Measurements from ENCODE around the gene FRS3. TPM values are rescaled to one million over a fixed set of nuclear protein-coding genes. Genes with fewer than 3 reads are reported as not detected.

Gene FRS3
- total and polyA plus RNA-seq, 2 of the 8 experiments (the other 6 are each of a cell fraction or from before 2014, with no cell fraction given) = 3.4 to 4.4 TPM

DNA sequence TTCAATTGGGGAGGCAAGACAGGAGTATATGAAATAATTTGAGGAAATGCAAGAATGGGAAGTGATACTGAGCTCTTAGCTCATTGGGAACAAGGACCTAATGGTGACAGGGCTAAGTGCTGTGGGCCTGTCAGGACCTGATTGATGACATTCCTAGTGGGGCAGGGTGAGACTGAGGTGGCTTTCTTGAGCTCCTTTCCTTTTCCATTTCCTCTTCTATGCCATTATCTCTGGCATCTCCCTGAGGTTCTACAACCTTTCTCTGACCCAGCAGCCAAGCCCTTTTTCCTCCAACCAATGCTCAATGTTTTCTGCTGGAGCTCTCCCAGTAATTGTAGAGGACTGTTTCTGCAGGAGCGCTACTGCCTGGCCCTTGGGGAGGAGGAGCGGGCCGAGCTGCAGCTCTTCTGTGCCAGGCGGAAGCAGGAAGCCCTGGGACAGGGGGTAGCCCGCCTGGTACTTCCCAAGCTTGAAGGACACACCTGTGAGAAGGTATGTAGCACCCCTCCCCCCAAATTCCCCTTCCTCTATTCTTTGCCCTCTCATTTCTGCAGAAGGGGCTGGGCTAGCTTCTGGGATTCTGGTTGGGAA, 5.0 kb upstream of the FRS3 start:
- Histone ChIP-seq H3K36me3 (ENCODE audit: control insufficient read depth in 2 of 4, insufficient read depth in 4 of 4, low read length in 3 of 4) (peaks cover 3 to 9% (median 8%) of the 10 kb centered on the region in 4 experiments; a peak in 7 of 8 replicates), H3K23me2 (ENCODE audit: low read depth, low read length) (peaks cover 16% of the 10 kb centered on the region), H2AFZ (ENCODE audit: low read length) (no peak overlapping the region), H3K4ac (replicated peaks; ENCODE audit: insufficient read length, low read depth, low read length) (no peak overlapping the region), H3K27me3 (replicated peaks in 1 of 4; ENCODE audit: control insufficient read depth in 3 of 4, extremely low read depth in 1 of 4, insufficient read depth in 3 of 4, low read length in 3 of 4) (peaks cover 2 to 39% (median 25%) of the 10 kb centered on the region in 4 experiments), H3K14ac (ENCODE audit: insufficient read length) (no peak overlapping the region), H3K9ac (replicated peaks in 1 of 4; ENCODE audit: extremely low read depth in 1 of 4, low read depth in 3 of 4, low read length in 3 of 4) (no peak overlapping the region), H3K18ac (ENCODE audit: extremely low read depth, low read length) (no peak overlapping the region), H3K56ac (replicated peaks; ENCODE audit: insufficient read length, low read depth, low read length) (no peak overlapping the region), H3K23ac (ENCODE audit: insufficient read length) (no peak overlapping the region), H4K5ac (ENCODE audit: insufficient read length, low read depth, low read length) (no peak overlapping the region), H3K9me3 (ENCODE audit: insufficient read depth in 2 of 2, low read depth in 1 of 2, low read length in 1 of 2) (no peaks in the 10 kb centered on the region), H4K8ac (ENCODE audit: extremely low read depth, insufficient read depth, low read length) (no peak overlapping the region), H2BK120ac (replicated peaks; ENCODE audit: low read depth, low read length) (no peak overlapping the region), H4K20me1 (replicated peaks in 1 of 2; ENCODE audit: control insufficient read depth in 1 of 2, insufficient read depth in 2 of 2, low read length in 2 of 2) (peaks cover 0 to 9% of the 10 kb centered on the region in 2 experiments), H3K4me3 (ENCODE audit: extremely low read depth in 1 of 4, insufficient read depth in 2 of 4, low read depth in 3 of 4, low read length in 4 of 4) (no peak overlapping the region), H2BK12ac (ENCODE audit: low read depth, low read length) (no peak overlapping the region), H3K4me1 (replicated peaks in 1 of 4; ENCODE audit: control insufficient read depth in 3 of 4, insufficient read depth in 4 of 4, low read length in 3 of 4) (peaks cover 2 to 7% (median 3%) of the 10 kb centered on the region in 4 experiments; a peak in 6 of 7 replicates), H3K4me2 (ENCODE audit: insufficient read depth in 1 of 2, low read depth in 2 of 2, low read length in 2 of 2) (peak overlapping the region in 1 of 2 experiments; percentile 26; a peak in 2 of 4 replicates), H4K91ac (replicated peaks; ENCODE audit: insufficient read length, low read length) (no peak overlapping the region), H3K79me2 (ENCODE audit: control insufficient read depth in 1 of 2, insufficient read depth in 2 of 2, low read length in 2 of 2) (peaks cover 0 to 12% of the 10 kb centered on the region in 2 experiments; a peak in 3 of 4 replicates), H3K79me1 (ENCODE audit: low read depth, low read length) (peaks cover 2% of the 10 kb centered on the region; the same call in 1 of the 2 replicates), H2AK5ac (ENCODE audit: low read depth, low read length) (no peak overlapping the region), H3K27ac (ENCODE audit: low read depth, low read length) (no peak overlapping the region), H2BK5ac (ENCODE audit: low read depth, low read length) (no peak overlapping the region), H2BK15ac (ENCODE audit: low read length) (no peak overlapping the region), H2BK20ac (ENCODE audit: low read length) (no peak overlapping the region)
- ChIA-PET CTCF (ENCODE audit: partially characterized antibody) (interaction anchor here (0.7 to 5.1 kb wide), 26 partner anchors 9 to 416 kb away, joined by 3 to 108 read pairs (median 4); partner anchors contain the start of genes BYSL, MED20 and TAF8), POLR2A (ENCODE audit: partially characterized antibody) (interaction anchor here (1.0 to 1.9 kb wide), 4 partner anchors 10 to 266 kb away, joined by 3 to 6 read pairs (median 4); partner anchors contain the start of genes BYSL, MED20 and TAF8)
- WGBS, 2 experiments (ENCODE audit: extremely low coverage in 1 of 2, insufficient coverage in 1 of 2, insufficient read length in 1 of 2, insufficient replicate concordance in 2 of 2, low coverage in 1 of 2, low lambda C conversion rate in 2 of 2, missing lambda C conversion rate in 1 of 2) = 68% methylated on average over 5 of the region's 5 CpGs; no CpG with 5 or more reads in 1 of the 2 experiments
- DNase-seq (ENCODE audit: low read depth in 1 of 2, low spot score in 2 of 2) = no peak
- FAIRE-seq = no peak
- no peak for TF ChIP-seq JUN (IDR thresholded peaks at IDR 0.05; ENCODE audit: low read depth, low read length)
- no peak for TF ChIP-seq KDM5A (IDR thresholded peaks at IDR 0.05; ENCODE audit: low read length)
- TF ChIP-seq, protein P1, sequence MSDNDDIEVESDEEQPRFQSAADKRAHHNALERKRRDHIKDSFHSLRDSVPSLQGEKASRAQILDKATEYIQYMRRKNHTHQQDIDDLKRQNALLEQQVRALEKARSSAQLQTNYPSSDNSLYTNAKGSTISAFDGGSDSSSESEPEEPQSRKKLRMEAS (IDR thresholded peaks at IDR 0.05) = no peak
- no peak for TF ChIP-seq SIX5 (IDR thresholded peaks at IDR 0.05; ENCODE audit: low read depth, low read length)
- TF ChIP-seq GABPA (IDR thresholded peaks at IDR 0.05; ENCODE audit: borderline replicate concordance, insufficient read depth, low read length) = no peak
- no peak for TF ChIP-seq CBX8 (IDR thresholded peaks at IDR 0.05; ENCODE audit: borderline replicate concordance, low read depth, low read length)
- TF ChIP-seq RFX5 (IDR thresholded peaks at IDR 0.05; ENCODE audit: borderline replicate concordance, low read depth, low read length) = no peak
- TF ChIP-seq EZH2 (IDR thresholded peaks at IDR 0.05; ENCODE audit: low read depth, low read length, severe bottlenecking) = no peak
- TF ChIP-seq ZNF274 (IDR thresholded peaks at IDR 0.05; ENCODE audit: borderline replicate concordance, extremely low read depth, low read length) = no peak
